Fibroblast of upper back skin (primary cell): ENCODE data around the gene NXF2.
"Not testable (repeated sequence)": the region's sequence is repeated elsewhere in the genome, so short reads cannot be mapped to it uniquely, and the experiment has no call there.

Experiments
- DNase-seq: peaks from one replicate; pipeline ENCODE4 v3.0.0-alpha.2; 2013

The NXF2 gene

GRCh38 chrX:102246893-102247292, at the start of gene NXF2:
Gene NXF2 (plus strand): TSS chrX:102247167. CDS start chrX:102307079, 59,912 bp downstream.
- not testable (repeated sequence) for DNase-seq

GRCh38 chrX:102207940-102208339, 39.0 kb upstream of the NXF2 start:
- not testable (repeated sequence) for DNase-seq

DNA sequence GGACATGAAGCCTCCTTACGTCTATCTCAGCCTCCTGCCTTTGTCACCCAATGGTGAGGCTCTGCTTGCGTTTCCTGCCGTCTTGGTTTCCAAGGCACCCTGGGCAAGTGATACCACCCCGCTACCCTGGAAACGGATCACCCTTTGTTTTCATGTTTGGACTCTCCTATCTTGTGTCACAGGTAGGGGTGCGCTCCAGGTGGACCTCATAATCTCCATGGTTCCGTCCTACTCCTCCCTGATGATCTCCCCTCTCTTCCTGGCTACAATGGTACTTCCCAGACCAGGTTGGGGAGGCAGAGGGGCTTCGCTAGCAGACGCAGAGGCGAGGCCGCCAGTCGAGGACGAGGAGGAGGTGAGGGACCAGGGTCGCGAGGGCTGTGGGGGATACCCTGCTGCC, 32.0 kb upstream of the NXF2 start, which contains the start of gene TCP11X1:
Gene TCP11X1 (plus strand): TSS at position 316 of the 400 bp plus-strand sequence.
- not testable (repeated sequence) for DNase-seq

DNA sequence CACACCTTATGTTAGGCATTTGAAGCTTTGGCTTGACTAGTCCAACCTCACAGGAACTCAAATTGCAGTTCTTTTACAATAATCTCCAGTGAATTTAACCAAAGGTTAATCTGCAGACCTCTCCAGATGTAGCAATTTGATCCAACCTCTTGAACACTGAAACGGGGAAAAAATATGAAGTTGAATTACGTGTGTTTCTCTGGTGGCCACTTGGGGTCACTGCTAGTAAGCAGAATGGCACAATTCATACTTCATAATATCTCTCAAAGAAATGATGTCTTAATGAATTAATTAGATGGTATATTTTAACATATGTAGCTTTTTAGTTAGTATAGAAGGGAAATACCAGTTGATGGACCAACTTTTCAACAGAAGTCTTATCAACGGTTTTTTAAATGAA, 30.5 kb upstream of the NXF2 start:
- not testable (repeated sequence) for DNase-seq

DNA sequence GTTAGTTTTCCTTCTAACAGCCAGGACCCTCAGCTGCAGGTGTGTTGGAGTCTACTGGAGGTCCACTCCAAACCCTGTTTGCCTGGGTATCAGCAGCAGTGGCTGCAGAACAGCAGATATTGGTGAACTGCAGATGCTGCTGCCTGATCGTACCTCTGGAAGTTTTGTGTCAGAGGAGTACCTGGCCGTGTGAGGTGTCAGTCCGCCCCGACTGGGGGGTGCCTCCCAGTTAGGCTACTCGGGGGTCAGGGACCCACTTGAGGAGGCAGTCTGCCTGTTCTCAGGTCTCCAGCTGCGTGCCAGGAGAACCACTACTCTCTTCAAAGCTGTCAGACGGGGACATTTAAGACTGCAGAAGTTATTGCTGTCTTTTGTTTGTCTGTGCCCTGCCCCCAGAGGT, 11.3 kb upstream of the NXF2 start:
- not testable (repeated sequence) for DNase-seq

DNA sequence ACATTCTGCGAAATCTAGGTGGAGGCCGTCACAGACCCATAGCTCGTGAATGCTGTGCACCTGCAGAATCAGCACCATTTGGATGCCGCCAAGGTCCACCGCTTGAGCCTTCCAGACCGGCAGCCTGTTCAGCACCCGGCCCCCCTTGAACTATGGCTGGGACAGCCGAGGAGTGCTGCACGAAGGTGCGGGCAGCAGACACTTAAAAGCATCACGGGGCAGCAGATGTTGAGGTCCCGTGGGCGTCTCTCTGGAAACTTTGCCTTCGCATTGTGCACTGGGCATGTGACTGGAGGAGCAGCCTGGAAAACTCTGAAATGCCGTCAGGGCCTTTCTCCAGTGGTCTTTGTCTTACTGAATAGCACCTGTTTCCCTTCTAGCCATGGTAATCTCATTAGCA, 6.7 kb upstream of the NXF2 start:
- not testable (repeated sequence) for DNase-seq

DNA sequence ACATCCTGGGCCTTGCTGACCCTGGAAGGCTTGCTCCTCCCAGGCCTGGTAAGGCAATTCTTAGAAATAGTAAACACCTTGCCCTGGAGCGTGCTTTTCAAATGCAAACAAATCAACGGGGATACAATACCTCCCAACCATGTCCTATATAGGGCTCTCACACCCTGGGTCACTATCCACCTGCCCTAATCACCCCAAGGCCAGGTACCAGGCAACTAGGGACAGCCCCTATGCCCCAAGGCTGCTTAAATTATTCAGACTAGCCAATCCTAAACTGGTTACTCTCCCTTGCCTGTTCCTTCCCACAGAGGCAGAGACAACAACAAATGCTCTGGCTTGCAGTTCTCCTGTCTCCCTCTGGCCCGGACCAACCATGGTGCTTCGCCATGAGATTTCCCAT, 25.3 kb downstream of the NXF2 start:
- DNase-seq: not testable (repeated sequence)

GRCh38 chrX:102338162-102338561, 91.2 kb downstream of the NXF2 start:
- DNase-seq: no peak

DNA sequence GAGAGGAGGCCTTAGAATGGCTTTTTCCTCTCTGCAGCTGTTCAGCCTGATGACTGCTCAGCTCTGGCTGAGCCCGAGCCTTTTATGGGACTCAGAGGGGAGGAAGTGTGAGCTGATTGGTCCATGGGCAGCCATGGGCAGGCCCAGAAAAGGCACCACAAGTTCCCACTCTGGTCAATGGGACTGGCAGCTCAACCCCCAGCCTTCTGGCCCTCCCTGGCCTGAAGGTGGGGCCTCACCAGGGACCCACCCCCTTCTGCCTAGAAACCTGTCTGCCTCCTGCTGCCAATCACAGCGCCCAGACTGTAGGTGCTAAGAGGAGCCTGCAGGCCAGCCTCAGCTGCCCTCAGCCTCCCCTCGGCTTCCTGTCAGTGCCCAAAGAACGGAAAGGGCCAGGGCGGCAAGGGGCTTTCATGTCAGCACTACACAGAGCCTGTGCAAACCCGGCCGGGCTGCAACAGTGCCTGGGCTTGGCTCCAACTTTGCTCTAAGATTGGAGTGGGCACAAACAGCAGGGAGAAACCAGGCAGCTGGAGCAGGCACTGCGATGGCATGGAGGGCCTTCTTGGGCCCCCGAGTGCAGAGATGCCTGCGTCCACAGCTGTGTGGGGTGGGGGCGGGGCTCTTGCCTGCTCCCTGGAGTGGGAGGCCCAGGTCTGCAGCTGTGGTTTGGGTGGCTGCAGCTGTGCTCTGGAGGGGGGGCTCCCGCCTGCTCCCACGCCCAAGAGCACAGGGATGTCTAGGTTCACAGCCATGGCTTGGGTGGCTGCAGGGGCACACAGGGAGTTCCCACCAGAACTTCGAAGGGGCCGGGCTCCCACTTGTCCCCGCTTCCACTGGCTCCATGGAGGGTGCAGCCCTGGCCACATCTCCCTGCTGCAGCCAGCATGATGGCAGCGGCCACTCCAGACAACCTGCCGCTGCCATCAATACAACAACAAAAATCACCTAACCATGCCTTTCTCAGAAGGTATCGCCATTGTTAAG, 92.6 kb downstream of the NXF2 start:
- DNase-seq: no peak

- DNase-seq: no peak
These were observed 94.9 kb downstream of the NXF2 start for GRCh38 chrX:102341867-102342266.

DNA sequence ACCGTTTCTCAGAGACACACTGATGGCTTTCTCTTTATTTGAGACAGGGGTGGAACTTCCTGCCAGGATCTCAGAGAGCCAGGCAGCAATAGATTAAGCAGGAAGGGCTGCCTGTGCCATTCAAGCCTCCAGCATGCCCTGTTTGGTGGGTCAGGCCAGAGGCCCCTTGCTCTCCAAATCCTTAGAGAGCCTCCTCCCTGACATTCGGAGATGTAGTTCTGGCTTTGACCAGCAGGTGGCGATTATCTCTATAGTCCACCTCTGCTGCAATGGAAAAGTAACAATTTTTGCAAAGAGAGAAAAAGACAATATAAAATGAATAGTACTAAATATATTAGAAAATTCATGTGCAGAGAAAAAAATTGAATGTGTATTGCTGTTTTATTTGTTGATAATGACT, 98.9 kb downstream of the NXF2 start:
- peak; percentile 11 for DNase-seq
